Measurements from ENCODE around the gene EXD1.

GRCh38 chr15:41276831-41277230 lies 46.3 kb upstream of the EXD1 start:
- TF ChIP-seq RAD21 (conservative IDR thresholded peaks at IDR 0.05) (no peak), MXI1 (conservative IDR thresholded peaks at IDR 0.05; ENCODE audit: poor library complexity, severe bottlenecking) (no peak)
